Measurements from ENCODE around the gene PLPP1. TPM values are rescaled to one million over a fixed set of nuclear protein-coding genes. Genes with fewer than 3 reads are reported as not detected.

PLPP1 gene
- total and polyA plus RNA-seq, 2 of the 13 experiments (the other 11 are each of a cell fraction or from before 2014, with no cell fraction given) = 7.3 to 12.1 TPM

DNA sequence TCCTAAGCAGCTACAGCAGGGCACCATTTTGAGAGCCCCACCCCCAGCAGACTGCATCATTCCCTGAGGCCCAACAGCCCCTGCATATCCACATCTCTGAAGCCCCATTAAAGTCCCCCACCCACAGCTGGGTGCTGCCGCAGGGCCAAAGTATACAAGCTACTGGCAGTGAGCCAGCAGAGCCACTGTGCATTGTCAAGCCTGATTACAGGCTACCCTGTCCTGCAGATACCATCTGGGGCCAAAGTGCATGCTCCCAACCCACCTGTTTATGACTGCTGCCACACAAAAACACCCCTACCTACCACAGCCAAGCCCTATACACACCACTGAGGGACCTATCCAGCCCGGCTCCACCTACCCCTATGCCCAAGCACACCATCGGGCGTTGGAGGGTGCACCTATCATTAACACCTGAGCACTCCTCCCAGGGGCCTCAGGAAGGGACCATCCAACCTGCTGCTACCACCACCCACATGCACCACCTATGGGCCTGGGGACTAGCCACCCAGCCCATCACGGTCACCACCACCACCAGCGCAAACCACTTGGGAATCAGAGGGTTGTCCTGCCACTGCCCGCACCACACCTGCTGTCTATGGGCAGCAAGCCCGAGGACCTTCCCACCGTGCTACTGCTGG is 105.0 kb downstream of the PLPP1 start (continued):
- TF ChIP-seq, protein P1, sequence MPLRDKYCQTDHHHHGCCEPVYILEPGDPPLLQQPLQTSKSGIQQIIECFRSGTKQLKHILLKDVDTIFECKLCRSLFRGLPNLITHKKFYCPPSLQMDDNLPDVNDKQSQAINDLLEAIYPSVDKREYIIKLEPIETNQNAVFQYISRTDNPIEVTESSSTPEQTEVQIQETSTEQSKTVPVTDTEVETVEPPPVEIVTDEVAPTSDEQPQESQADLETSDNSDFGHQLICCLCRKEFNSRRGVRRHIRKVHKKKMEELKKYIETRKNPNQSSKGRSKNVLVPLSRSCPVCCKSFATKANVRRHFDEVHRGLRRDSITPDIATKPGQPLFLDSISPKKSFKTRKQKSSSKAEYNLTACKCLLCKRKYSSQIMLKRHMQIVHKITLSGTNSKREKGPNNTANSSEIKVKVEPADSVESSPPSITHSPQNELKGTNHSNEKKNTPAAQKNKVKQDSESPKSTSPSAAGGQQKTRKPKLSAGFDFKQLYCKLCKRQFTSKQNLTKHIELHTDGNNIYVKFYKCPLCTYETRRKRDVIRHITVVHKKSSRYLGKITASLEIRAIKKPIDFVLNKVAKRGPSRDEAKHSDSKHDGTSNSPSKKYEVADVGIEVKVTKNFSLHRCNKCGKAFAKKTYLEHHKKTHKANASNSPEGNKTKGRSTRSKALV (CRISPR knock-in tag; IDR thresholded peaks at IDR 0.05) = no peak

DNA sequence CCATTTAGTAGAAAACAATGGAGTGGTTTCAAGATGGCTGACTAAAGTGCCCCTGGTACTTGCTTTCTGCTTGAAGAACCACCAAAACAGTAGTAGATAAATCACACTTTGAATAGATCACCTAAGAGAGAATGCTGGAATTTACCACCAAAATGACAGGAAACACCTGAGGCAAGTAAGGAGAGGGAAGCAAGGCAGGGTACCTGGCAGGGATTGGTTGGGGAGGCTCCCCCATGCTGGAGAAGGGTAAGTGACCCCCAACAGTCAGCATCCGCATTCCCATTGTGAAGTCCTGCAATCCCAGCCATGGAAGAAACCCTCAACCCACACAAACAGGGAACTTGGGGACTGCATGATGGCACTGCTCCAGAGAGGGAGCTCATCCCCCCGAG is 105.5 kb downstream of the PLPP1 start:
- DNase-seq (ENCODE audit: low spot score) (no peak), ATAC-seq (no peak), FAIRE-seq (no peak)
- Histone ChIP-seq H3K9me3 (ENCODE audit: low read length) (no peaks in the 10 kb centered on the region), H4K20me1 (ENCODE audit: insufficient read depth, low read length) (no peaks in the 10 kb centered on the region), H3K27ac (ENCODE audit: extremely low read length, insufficient read depth, low read length) (peak overlapping the region; percentile 3), H3K4me1 (ENCODE audit: insufficient read depth, low read length) (peaks cover 16% of the 10 kb centered on the region), H3K9ac (ENCODE audit: insufficient read depth, low read depth, low read length) (no peak overlapping the region), H2AFZ (ENCODE audit: low read length) (no peak overlapping the region), H3K27me3 (ENCODE audit: control insufficient read depth in 1 of 2, insufficient read depth in 2 of 2, low read length in 2 of 2) (no peaks in the 10 kb centered on the region), H3K36me3 (replicated peaks in 1 of 2; ENCODE audit: control insufficient read depth in 1 of 2, insufficient read depth in 2 of 2, low read length in 2 of 2) (peaks cover 4 to 25% of the 10 kb centered on the region in 2 experiments; a peak in 4 of 5 replicates), H3K79me2 (ENCODE audit: insufficient read depth, low read length) (no peaks in the 10 kb centered on the region), H3K4me2 (ENCODE audit: low read depth, low read length) (no peak overlapping the region), H3K4me3 (replicated peaks in 1 of 3; ENCODE audit: insufficient read depth in 1 of 3, low read depth in 2 of 3, low read length in 3 of 3) (no peak overlapping the region)
- in situ Hi-C loops (cut with HindIII; ENCODE audit: extremely low pct_ligation_motif_present, low pct_unique_long_range_greater_than_20kb) = no loop called here
- ChIA-PET CTCF (ENCODE audit: low intra/inter-chr PET ratio, low total read pairs) (no interaction called here), POLR2A (interaction anchor here (1.0 kb wide), 1 partner anchor 11 kb away, joined by 3 read pairs; no protein-coding TSS in a partner anchor)
- intact Hi-C loops (cut with micrococcal nuclease; ENCODE audit: unreplicated experiment) = no loop called here
- 100% methylated on average over 1 of the region's 2 CpGs for WGBS (ENCODE audit: low lambda C conversion rate)
- TF ChIP-seq ZNF780A (CRISPR knock-in tag; IDR thresholded peaks at IDR 0.05) (no peak), POLR2AphosphoS2 (IDR thresholded peaks at IDR 0.05; ENCODE audit: low read depth, low read length) (no peak), ZNF747 (CRISPR knock-in tag; IDR thresholded peaks at IDR 0.05; ENCODE audit: borderline replicate concordance) (no peak), ZNF3 (CRISPR knock-in tag; IDR thresholded peaks at IDR 0.05) (no peak), PRMT3 (CRISPR knock-in tag; IDR thresholded peaks at IDR 0.05; ENCODE audit: borderline replicate concordance, low read depth) (no peak), NCOR1 (IDR thresholded peaks at IDR 0.05; ENCODE audit: borderline replicate concordance, low read length) (no peak), ZNF549 (CRISPR knock-in tag; IDR thresholded peaks at IDR 0.05) (no peak), ZEB1 (IDR thresholded peaks at IDR 0.05; ENCODE audit: insufficient replicate concordance, low read depth) (no peak), ZNF136 (CRISPR knock-in tag; IDR thresholded peaks at IDR 0.05; ENCODE audit: low read depth) (no peak), KMT2A (CRISPR knock-in tag; IDR thresholded peaks at IDR 0.05) (no peak), ZNF746 (CRISPR knock-in tag; IDR thresholded peaks at IDR 0.05) (no peak), KLF13 (CRISPR knock-in tag; IDR thresholded peaks at IDR 0.05) (no peak), ZMYM3 (CRISPR knock-in tag; IDR thresholded peaks at IDR 0.05) (no peak), ZNF329 (CRISPR knock-in tag; IDR thresholded peaks at IDR 0.05; ENCODE audit: low read depth) (no peak), ZNF292 (CRISPR knock-in tag; IDR thresholded peaks at IDR 0.05; ENCODE audit: borderline replicate concordance, low read depth) (no peak)
- TF ChIP-seq, protein P2, sequence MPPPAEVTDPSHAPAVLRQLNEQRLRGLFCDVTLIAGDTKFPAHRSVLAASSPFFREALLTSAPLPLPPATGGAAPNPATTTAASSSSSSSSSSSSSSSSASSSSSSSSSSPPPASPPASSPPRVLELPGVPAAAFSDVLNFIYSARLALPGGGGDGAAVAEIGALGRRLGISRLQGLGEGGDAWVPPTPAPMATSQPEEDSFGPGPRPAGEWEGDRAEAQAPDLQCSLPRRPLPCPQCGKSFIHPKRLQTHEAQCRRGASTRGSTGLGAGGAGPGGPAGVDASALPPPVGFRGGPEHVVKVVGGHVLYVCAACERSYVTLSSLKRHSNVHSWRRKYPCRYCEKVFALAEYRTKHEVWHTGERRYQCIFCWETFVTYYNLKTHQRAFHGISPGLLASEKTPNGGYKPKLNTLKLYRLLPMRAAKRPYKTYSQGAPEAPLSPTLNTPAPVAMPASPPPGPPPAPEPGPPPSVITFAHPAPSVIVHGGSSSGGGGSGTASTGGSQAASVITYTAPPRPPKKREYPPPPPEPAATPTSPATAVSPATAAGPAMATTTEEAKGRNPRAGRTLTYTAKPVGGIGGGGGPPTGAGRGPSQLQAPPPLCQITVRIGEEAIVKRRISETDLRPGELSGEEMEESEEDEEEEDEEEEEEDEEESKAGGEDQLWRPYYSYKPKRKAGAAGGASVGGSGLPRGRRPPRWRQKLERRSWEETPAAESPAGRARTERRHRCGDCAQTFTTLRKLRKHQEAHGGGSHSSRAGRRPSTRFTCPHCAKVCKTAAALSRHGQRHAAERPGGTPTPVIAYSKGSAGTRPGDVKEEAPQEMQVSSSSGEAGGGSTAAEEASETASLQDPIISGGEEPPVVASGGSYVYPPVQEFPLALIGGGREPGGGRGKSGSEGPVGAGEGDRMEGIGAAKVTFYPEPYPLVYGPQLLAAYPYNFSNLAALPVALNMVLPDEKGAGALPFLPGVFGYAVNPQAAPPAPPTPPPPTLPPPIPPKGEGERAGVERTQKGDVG (CRISPR knock-in tag; IDR thresholded peaks at IDR 0.05; ENCODE audit: borderline replicate concordance) = no peak
- BruUV-seq (replicated peaks) = no TSS peak

All from HepG2 (cell line).